GM19463 (cell line): ENCODE data around the gene LRRC7.

Experiments
- ATAC-seq: cut with Tn5 transposase; IDR thresholded peaks from one replicate; pipeline ENCODE4 v1.9.1; 2021; ENCODE audit warnings: mild to moderate bottlenecking, moderate library complexity; ENCODE audit not compliant: unreplicated experiment

The LRRC7 gene

GRCh38 chr1:70083519-70083918 lies 515.8 kb downstream of the LRRC7 start:
- no peak for ATAC-seq

- no peak for ATAC-seq
Observed at GRCh38 chr1:70084314-70084915, 516.7 kb downstream of the LRRC7 start.

DNA sequence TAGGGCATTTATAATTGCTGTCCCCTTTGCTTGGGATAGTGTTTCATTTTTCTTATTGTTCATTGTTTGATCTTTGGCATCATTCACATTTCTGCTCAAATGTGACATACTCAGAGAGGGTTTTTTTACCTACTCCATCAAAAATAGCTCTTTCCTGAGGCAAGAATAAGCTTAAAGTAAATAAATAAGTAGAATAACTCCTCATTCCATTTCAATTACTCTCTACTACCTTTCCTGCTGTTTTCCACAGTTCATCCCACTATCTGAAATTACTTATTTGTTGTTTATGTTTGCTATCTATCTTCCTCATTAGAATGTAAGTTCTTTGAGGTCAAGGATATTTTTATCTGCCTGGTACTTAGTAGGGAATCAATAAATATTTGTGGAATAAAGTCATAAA lies 517.8 kb downstream of the LRRC7 start:
- no peak for ATAC-seq

DNA sequence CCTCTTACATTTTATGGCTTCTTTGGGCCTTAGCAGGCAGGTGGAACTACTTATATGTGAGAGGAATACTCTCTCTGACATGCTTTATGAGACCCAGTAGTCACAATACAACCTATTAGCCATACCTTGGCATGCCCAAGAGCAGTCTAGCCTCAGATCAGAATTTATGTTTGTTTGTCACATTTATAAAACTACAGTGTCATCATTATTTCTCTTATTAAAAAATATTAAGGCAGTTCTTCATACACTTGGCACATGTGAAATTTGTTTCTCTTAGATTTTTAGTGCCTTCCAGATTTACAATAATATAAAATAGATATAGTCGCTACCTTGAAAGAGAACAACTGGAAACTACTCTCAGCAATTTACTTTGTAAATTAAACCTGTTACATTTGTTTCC lies 519.2 kb downstream of the LRRC7 start:
- ATAC-seq: no peak

- ATAC-seq: no peak
Observed at GRCh38 chr1:70090141-70090540, 522.4 kb downstream of the LRRC7 start.

DNA sequence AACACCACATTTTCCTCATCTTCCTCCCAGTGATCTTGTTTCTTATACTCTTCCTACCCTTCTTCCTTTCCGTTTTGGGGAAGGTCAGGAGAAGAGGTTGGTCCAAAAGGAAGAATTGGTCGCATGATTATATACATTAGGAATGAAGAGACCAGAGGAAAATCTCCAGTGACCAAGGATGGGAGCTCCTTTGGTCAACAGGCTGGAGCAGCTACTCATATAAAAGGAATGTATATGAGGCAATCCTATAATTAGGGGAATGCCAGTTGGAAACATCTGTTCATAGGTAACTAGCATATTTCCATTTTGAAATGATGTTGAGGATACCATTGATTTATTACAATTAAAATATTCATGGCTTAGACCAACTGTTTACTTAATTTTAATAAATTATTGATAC lies 523.2 kb downstream of the LRRC7 start:
- no peak for ATAC-seq

DNA sequence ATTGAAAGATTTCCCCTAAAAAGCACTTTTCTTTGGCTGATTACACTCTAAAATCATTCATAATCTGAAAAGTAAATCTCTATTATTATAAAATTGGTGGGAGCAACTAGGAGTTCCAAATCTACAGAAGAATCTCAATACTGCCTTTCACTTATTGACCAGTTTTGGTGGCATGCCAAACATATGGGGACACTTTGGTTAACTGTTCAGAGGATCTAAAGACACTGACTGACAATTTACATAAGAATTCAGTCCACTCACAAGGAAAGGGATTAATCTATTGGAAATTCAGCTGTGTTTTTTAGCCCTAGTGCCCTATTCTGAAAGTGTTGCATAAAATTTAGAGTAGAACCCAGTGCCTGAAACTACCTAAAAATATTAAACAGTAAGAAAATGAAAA lies 524.1 kb downstream of the LRRC7 start:
- ATAC-seq: no peak

- no peak for ATAC-seq
Observed at GRCh38 chr1:70092526-70092925, 524.8 kb downstream of the LRRC7 start.

- ATAC-seq: no peak
Observed at GRCh38 chr1:70093250-70093975, 525.7 kb downstream of the LRRC7 start.

GRCh38 chr1:70101231-70101630 lies 533.5 kb downstream of the LRRC7 start:
- no peak for ATAC-seq

- no peak for ATAC-seq
Observed at GRCh38 chr1:70101774-70102173, 534.1 kb downstream of the LRRC7 start.

- ATAC-seq: no peak
Observed at GRCh38 chr1:70103770-70104169, 536.0 kb downstream of the LRRC7 start.

- no peak for ATAC-seq
Observed at GRCh38 chr1:70109241-70109640, 541.5 kb downstream of the LRRC7 start.

GRCh38 chr1:70112838-70113237 lies 545.1 kb downstream of the LRRC7 start:
- no peak for ATAC-seq

GRCh38 chr1:70115315-70115714 lies 547.6 kb downstream of the LRRC7 start:
- no peak for ATAC-seq

DNA sequence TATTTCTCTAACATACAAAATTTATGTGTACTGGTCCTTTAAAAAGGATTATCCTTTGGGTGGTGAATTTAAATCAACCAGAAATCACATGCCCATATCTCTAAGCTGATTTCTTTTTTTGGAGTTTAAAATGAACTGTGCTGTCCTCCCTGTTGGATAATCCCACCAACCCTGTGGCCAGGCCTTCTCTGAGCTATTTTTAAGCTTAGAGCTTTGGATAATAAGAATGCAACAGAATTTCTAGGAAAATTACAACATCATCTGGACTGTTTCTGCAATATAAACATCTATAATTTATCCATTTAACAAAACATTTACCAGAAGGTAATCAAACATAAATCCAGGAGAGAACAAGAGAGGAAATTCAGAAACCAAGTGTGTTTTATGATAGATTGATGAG lies 549.3 kb downstream of the LRRC7 start:
- ATAC-seq: no peak

- no peak for ATAC-seq
Observed at GRCh38 chr1:70134148-70134547, 566.4 kb downstream of the LRRC7 start.

GRCh38 chr1:70140343-70140742 lies 572.6 kb downstream of the LRRC7 start:
- ATAC-seq: no peak

GRCh38 chr1:70140894-70141293 lies 573.2 kb downstream of the LRRC7 start:
- no peak for ATAC-seq

DNA sequence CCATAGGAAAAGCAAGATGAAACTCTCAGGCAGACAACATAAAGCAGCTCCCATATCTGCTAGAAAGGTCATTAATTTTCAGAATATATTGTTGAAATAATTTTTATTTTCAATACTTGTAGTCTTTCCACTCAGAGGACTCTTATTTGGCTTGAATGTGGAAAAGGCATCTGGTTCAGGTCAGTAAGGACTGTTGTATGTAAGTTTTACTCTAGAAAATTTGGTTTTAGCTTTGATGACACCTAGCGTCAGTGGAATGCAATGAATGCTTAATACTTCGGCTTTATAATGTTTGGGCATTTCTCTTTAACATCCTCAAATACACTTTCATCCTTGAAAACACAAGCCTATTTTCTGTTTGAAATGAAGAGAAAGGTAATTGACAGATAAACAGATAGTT lies 574.4 kb downstream of the LRRC7 start:
- no peak for ATAC-seq

GRCh38 chr1:70143048-70143659 lies 575.4 kb downstream of the LRRC7 start:
- no peak for ATAC-seq

GRCh38 chr1:70146488-70146887 lies 578.8 kb downstream of the LRRC7 start:
- ATAC-seq: no peak
